SK-N-SH (cell line): ENCODE results near the gene MARCHF11. TPM values are rescaled to one million over a fixed set of nuclear protein-coding genes. Genes with fewer than 3 reads are reported as not detected.

Source experiments
- CTCF ChIA-PET: fragments of 300-600, 350-600 bp; formaldehyde crosslinking; extraction: SDS; loops from one replicate; lab custom pipeline; 2021; lab: Yijun Ruan, JAX
- POLR2A ChIA-PET: fragments of 350-600 bp; sonication (Branson Sonifier 250); formaldehyde crosslinking; extraction: SDS; loops from one replicate; lab custom pipeline; 2020; ENCODE audit warnings: antibody characterized with exemption, inconsistent platforms; lab: Yijun Ruan, JAX
- DNase-seq: peaks from one replicate; pipeline ENCODE4 v3.0.0; 2012
- H2AFZ ChIP-seq: fragments of 200-600 bp; sonication (generic); 2 replicates; pipeline ENCODE4 v1.8.1; 2016; ENCODE audit warnings: antibody characterized with exemption, mild to moderate bottlenecking, low read depth
- H3F3A ChIP-seq: fragments of 200-600 bp; sonication (generic); replicated peaks from 2 replicates; pipeline ENCODE3; 2016; ENCODE audit warnings: antibody characterized with exemption, mild to moderate bottlenecking; ENCODE audit not compliant: insufficient read depth
- H3K27ac ChIP-seq, 2 experiments: fragments of 200-500 bp in 1 of 2; fragments of 200-600 bp in 1 of 2; sonication (Bioruptor generic) in 1 of 2; sonication (generic), shearing (Covaris generic) in 1 of 2; 2 replicates each; pipeline versions ENCODE4 v1.5.1 to v1.6.1; 2014 to 2016; ENCODE audit warnings: low read depth in 2 of 2, inconsistent platforms in 1 of 2, low read length in 1 of 2, mild to moderate bottlenecking in 1 of 2, mixed read lengths in 1 of 2
- H3K27me3 ChIP-seq: fragments of 200-600 bp; sonication (generic), shearing (Covaris generic); 2 replicates; pipeline ENCODE4 v1.6.1; 2016; ENCODE audit warnings: mixed run types; ENCODE audit not compliant: insufficient read depth
- H3K36me3 ChIP-seq, 2 experiments: fragments of 200-500 bp in 1 of 2; fragments of 200-600 bp in 1 of 2; sonication (Bioruptor generic) in 1 of 2; sonication (generic) in 1 of 2; replicated peaks in 1 of 2; 2 replicates each; pipeline versions ENCODE3 to v1.5.1; 2014 to 2016; ENCODE audit warnings: low read length in 1 of 2, mild to moderate bottlenecking in 1 of 2; ENCODE audit not compliant: insufficient read depth in 2 of 2, control insufficient read depth in 1 of 2
- H3K4me1 ChIP-seq, 2 experiments: fragments of 200-500 bp in 1 of 2; fragments of 200-600 bp in 1 of 2; sonication (Bioruptor generic) in 1 of 2; sonication (generic), shearing (Covaris generic) in 1 of 2; 2 replicates each; pipeline versions ENCODE4 v1.5.1 to v1.6.1; 2014 to 2016; ENCODE audit warnings: low read depth in 1 of 2, low read length in 1 of 2, mixed run types in 1 of 2; ENCODE audit not compliant: insufficient read depth in 2 of 2, control insufficient read depth in 1 of 2
- H3K4me2 ChIP-seq: fragments of 200-600 bp; sonication (generic), shearing (Covaris generic); 2 replicates; pipeline ENCODE4 v1.6.1; 2017; ENCODE audit warnings: mixed run types
- H3K4me3 ChIP-seq, 2 experiments: fragments of 200-500 bp in 1 of 2; fragments of 200-600 bp in 1 of 2; sonication (Bioruptor generic) in 1 of 2; sonication (generic), shearing (Covaris generic) in 1 of 2; 2 replicates each; pipeline versions ENCODE4 v1.5.1 to v1.8.1; 2014 to 2016; ENCODE audit warnings: low read depth in 2 of 2, inconsistent platforms in 1 of 2, low read length in 1 of 2, mild to moderate bottlenecking in 1 of 2, mixed read lengths in 1 of 2, moderate library complexity in 1 of 2
- H3K79me2 ChIP-seq: fragments of 200-600 bp; sonication (generic); 2 replicates; pipeline ENCODE4 v1.8.1; 2017; ENCODE audit warnings: mild to moderate bottlenecking; ENCODE audit not compliant: insufficient read depth
- H3K9ac ChIP-seq: fragments of 200-600 bp; sonication (generic); 2 replicates; pipeline ENCODE4 v1.6.1; 2017; ENCODE audit warnings: mixed run types
- H3K9me2 ChIP-seq: fragments of 200-600 bp; sonication (generic); 2 replicates; pipeline ENCODE4 v1.6.1; 2017; ENCODE audit warnings: mixed run types
- H3K9me3 ChIP-seq: fragments of 200-600 bp; sonication (generic); 2 replicates; pipeline ENCODE4 v1.6.1; 2017; ENCODE audit warnings: mixed run types, mild to moderate bottlenecking, moderate library complexity
- H4K20me1 ChIP-seq: fragments of 200-600 bp; sonication (generic); 2 replicates; pipeline ENCODE4 v1.6.1; 2017; ENCODE audit warnings: mild to moderate bottlenecking, mixed run types; ENCODE audit not compliant: insufficient read depth
- CHD2 ChIP-seq: fragments of 150-350 bp; IDR thresholded peaks from 2 replicates; pipeline ENCODE4 v1.6.1; 2018; ENCODE audit warnings: low read length; ENCODE audit not compliant: partially characterized antibody
- CTCF ChIP-seq: fragments of 200-600 bp; sonication (generic); IDR thresholded peaks from 2 replicates; pipeline ENCODE4 v1.6.1; 2017; ENCODE audit warnings: antibody characterized with exemption, mild to moderate bottlenecking, moderate library complexity
- EP300 ChIP-seq, 2 experiments: IDR thresholded peaks; 2 replicates each; pipeline versions ENCODE4 v1.4.0 to v1.6.1; 2012; ENCODE audit warnings: borderline replicate concordance in 1 of 2, low read depth in 1 of 2, low read length in 1 of 2
- FOSL2 ChIP-seq: IDR thresholded peaks from 2 replicates; pipeline ENCODE4 v1.4.0; 2012; ENCODE audit warnings: low read depth, mild to moderate bottlenecking, moderate library complexity, borderline replicate concordance
- FOXJ3 ChIP-seq: sonication (generic); formaldehyde crosslinking; IDR thresholded peaks from 2 replicates; pipeline ENCODE4 v1.5.1; 2020; ENCODE audit warnings: mild to moderate bottlenecking, missing genetic modification reagents
- GATA2 ChIP-seq: sonication (generic); formaldehyde crosslinking; IDR thresholded peaks from 2 replicates; pipeline ENCODE4 v1.5.0; 2020; ENCODE audit warnings: mild to moderate bottlenecking, missing genetic modification reagents
- MEF2A ChIP-seq: IDR thresholded peaks from 2 replicates; pipeline ENCODE4 v1.4.0; 2012; ENCODE audit warnings: low read depth, borderline replicate concordance
- MXI1 ChIP-seq: IDR thresholded peaks from 2 replicates; pipeline ENCODE4 v1.6.1; 2012; ENCODE audit warnings: mild to moderate bottlenecking, low read depth, low read length, improper control_type of control experiment
- RAD21 ChIP-seq: IDR thresholded peaks from 2 replicates; pipeline ENCODE4 v1.6.1; 2012; ENCODE audit warnings: mild to moderate bottlenecking, low read length
- RCOR1 ChIP-seq: fragments of 150-350 bp; IDR thresholded peaks from 2 replicates; pipeline ENCODE4 v1.6.1; 2017; ENCODE audit warnings: antibody characterized with exemption, low read length
- TCF12 ChIP-seq: IDR thresholded peaks from 2 replicates; pipeline ENCODE4 v1.4.0; 2012
- WGBS: methylation state at CpG from one replicate; pipeline ENCODE4 v1.1.6; 2017; ENCODE audit warnings: low lambda C conversion rate; 5-methylcytosine and 5-hydroxymethylcytosine counted together
- polyA plus RNA-seq, 3 experiments: library from polyadenylated mRNA; depleted of rRNA; stranded (reverse); fragments of >200 nt; gene quantifications; 2 replicates each; pipeline ENCODE4 v1.2.3, GENCODE V29; 2012
- TF ChIP-seq, protein P1 (sequence below): fragments of 150-350 bp; IDR thresholded peaks from 2 replicates; pipeline ENCODE4 v1.6.1; 2016; ENCODE audit warnings: mild to moderate bottlenecking, low read depth, low read length
- TF ChIP-seq, protein P2 (sequence below): IDR thresholded peaks from 2 replicates; pipeline ENCODE4; 2012
- TF ChIP-seq, protein P3 (sequence below): IDR thresholded peaks from 2 replicates; pipeline ENCODE4 v1.4.0; 2012; ENCODE audit warnings: low read depth, borderline replicate concordance

The MARCHF11 gene
- polyA plus RNA-seq, 1 of the 3 experiments (the other 2 are of a cell fraction) = 1.7 TPM

DNA sequence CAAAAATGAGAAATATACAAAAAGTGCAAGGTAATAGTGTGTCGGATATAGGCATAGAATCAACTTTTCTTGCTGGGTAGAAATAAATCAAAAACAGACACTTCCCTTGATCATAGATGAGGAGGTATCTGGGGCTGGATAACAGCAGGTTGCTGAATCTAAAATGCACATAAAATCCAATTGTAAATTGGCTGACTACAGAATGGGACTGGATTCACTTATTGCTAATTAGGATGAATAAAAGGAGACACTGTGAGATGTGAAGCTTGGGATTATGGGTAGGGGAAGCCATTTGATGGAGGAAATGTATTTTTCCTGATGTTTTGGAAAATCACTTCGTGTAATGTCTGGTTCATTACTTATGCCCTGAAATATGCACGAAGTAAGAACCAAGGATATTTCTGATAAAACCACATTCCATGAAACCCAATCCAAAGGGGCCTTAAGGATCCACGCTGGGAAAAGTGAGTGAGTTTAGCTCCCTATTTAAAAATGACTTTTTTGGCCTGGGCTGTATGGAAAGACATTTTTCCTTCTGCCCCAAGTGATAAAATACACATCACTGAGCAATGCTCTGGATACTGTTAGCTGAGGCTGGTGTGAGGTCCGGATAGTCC lies 136.1 kb downstream of the MARCHF11 start:
- POLR2A ChIA-PET = no interaction called here
- no peak overlapping the region for H3K9ac ChIP-seq
- DNase-seq = peak; percentile 53
- CTCF ChIA-PET = interaction anchor here (1.3 to 1.7 kb wide), 4 partner anchors 9 to 410 kb away, joined by 3 to 5 read pairs (median 4); no protein-coding TSS in a partner anchor
- WGBS = 17% methylated on average over 5 of the region's 5 CpGs
- H3K9me3 ChIP-seq = no peaks in the 10 kb centered on the region
- peak overlapping the region in 1 of 2 experiments; percentile 93; a peak in 2 of 4 replicates for H3K27ac ChIP-seq
- H3K4me2 ChIP-seq = no peak overlapping the region
- TF ChIP-seq, protein P1, sequence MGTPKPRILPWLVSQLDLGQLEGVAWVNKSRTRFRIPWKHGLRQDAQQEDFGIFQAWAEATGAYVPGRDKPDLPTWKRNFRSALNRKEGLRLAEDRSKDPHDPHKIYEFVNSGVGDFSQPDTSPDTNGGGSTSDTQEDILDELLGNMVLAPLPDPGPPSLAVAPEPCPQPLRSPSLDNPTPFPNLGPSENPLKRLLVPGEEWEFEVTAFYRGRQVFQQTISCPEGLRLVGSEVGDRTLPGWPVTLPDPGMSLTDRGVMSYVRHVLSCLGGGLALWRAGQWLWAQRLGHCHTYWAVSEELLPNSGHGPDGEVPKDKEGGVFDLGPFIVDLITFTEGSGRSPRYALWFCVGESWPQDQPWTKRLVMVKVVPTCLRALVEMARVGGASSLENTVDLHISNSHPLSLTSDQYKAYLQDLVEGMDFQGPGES = no peak
- peak; percentile 83 for TF ChIP-seq CHD2
- TF ChIP-seq GATA2 = peak; percentile 79
- TF ChIP-seq RCOR1 = peak; percentile 78; the same call in 1 of the 2 replicates
- peak; percentile 34 for TF ChIP-seq RAD21
- no peak for TF ChIP-seq MEF2A
- TF ChIP-seq TCF12 = peak; percentile 55
- TF ChIP-seq, protein P2, sequence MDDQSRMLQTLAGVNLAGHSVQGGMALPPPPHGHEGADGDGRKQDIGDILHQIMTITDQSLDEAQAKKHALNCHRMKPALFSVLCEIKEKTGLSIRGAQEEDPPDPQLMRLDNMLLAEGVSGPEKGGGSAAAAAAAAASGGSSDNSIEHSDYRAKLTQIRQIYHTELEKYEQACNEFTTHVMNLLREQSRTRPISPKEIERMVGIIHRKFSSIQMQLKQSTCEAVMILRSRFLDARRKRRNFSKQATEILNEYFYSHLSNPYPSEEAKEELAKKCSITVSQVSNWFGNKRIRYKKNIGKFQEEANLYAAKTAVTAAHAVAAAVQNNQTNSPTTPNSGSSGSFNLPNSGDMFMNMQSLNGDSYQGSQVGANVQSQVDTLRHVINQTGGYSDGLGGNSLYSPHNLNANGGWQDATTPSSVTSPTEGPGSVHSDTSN = 0 out of 2 replicates have a peak, but pooled peaks have one; percentile 14
- TF ChIP-seq MXI1 = no peak
- peak in 1 of 2 experiments; percentile 94; a peak in 2 of 4 replicates for TF ChIP-seq EP300 (IDR thresholded peaks at IDR 0.05; ENCODE audit: borderline replicate concordance in 1 of 2, low read depth in 1 of 2, low read length in 1 of 2)
- peak; percentile 67 for TF ChIP-seq FOXJ3
- no peaks in the 10 kb centered on the region for H3K9me2 ChIP-seq
- H3K27me3 ChIP-seq = no peaks in the 10 kb centered on the region
- H3K4me3 ChIP-seq = no peak overlapping the region
- no peaks in the 10 kb centered on the region for H3K79me2 ChIP-seq
- H3K36me3 ChIP-seq = no peaks in the 10 kb centered on the region
- no peak overlapping the region for H2AFZ ChIP-seq
- H3F3A ChIP-seq = no peaks in the 10 kb centered on the region
- H3K4me1 ChIP-seq = peaks cover 0 to 30% of the 10 kb centered on the region in 2 experiments; a peak in 2 of 4 replicates
- H4K20me1 ChIP-seq = no peaks in the 10 kb centered on the region

GRCh38 chr5:16037121-16037845 lies 142.3 kb downstream of the MARCHF11 start:
- Histone ChIP-seq H3K9me2 (no peaks in the 10 kb centered on the region), H3K4me3 (no peak overlapping the region), H3K9ac (no peak overlapping the region), H3F3A (no peaks in the 10 kb centered on the region), H3K27me3 (no peaks in the 10 kb centered on the region), H2AFZ (no peak overlapping the region), H3K27ac (no peak overlapping the region; a peak in 1 of 4 replicates), H3K79me2 (no peaks in the 10 kb centered on the region), H3K36me3 (no peaks in the 10 kb centered on the region), H3K4me1 (peaks cover 0 to 22% of the 10 kb centered on the region in 2 experiments; a peak in 2 of 4 replicates), H3K9me3 (no peaks in the 10 kb centered on the region), H3K4me2 (no peak overlapping the region)
- DNase-seq = no peak
- WGBS = 41% methylated on average over 8 of the region's 8 CpGs
- POLR2A ChIA-PET = no interaction called here
- CTCF ChIA-PET = interaction anchor here (0.9 to 1.1 kb wide), 2 partner anchors 101 to 124 kb away, joined by 3 read pairs; no protein-coding TSS in a partner anchor
- TF ChIP-seq, protein P3, sequence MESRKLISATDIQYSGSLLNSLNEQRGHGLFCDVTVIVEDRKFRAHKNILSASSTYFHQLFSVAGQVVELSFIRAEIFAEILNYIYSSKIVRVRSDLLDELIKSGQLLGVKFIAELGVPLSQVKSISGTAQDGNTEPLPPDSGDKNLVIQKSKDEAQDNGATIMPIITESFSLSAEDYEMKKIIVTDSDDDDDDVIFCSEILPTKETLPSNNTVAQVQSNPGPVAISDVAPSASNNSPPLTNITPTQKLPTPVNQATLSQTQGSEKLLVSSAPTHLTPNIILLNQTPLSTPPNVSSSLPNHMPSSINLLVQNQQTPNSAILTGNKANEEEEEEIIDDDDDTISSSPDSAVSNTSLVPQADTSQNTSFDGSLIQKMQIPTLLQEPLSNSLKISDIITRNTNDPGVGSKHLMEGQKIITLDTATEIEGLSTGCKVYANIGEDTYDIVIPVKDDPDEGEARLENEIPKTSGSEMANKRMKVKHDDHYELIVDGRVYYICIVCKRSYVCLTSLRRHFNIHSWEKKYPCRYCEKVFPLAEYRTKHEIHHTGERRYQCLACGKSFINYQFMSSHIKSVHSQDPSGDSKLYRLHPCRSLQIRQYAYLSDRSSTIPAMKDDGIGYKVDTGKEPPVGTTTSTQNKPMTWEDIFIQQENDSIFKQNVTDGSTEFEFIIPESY = no peak
- TF ChIP-seq FOSL2 = no peak
- no peak for TF ChIP-seq CHD2
- TF ChIP-seq FOXJ3 = no peak
- no peak for TF ChIP-seq CTCF
- TF ChIP-seq, protein P1 = no peak
- TF ChIP-seq, protein P2 = no peak
- TF ChIP-seq, all 33 proteins: peak for 0
- no peaks in the 10 kb centered on the region for H4K20me1 ChIP-seq
